Left ventricle myocardium inferior (tissue), 1 donor: ENCODE data around the gene EPN1. TPM values are rescaled to one million over a fixed set of nuclear protein-coding genes. Genes with fewer than 3 reads are reported as not detected.
"Not testable (repeated sequence)": the region's sequence is repeated elsewhere in the genome, so short reads cannot be mapped to it uniquely, and the experiment has no call there.

Source experiments
- DNase-seq: peaks from one replicate; pipeline ENCODE4 v3.0.0-alpha.2; 2020
- H3K27ac ChIP-seq: fragments of 200-600 bp; replicated peaks from 2 replicates; pipeline ENCODE4 v1.8.0; 2021
- H3K27me3 ChIP-seq: fragments of 200-600 bp; 2 replicates; pipeline ENCODE4 v1.8.0; 2021; ENCODE audit warnings: low read depth
- H3K36me3 ChIP-seq: fragments of 200-600 bp; 2 replicates; pipeline ENCODE4 v1.8.0; 2021
- H3K4me1 ChIP-seq: fragments of 200-600 bp; 2 replicates; pipeline ENCODE4 v1.8.0; 2021
- H3K4me3 ChIP-seq: fragments of 200-600 bp; 2 replicates; pipeline ENCODE4 v1.8.0; 2021; ENCODE audit warnings: mild to moderate bottlenecking, moderate library complexity
- H3K9me3 ChIP-seq: fragments of 200-600 bp; replicated peaks from 2 replicates; pipeline ENCODE4 v1.8.0; 2021
- intact Hi-C: fragments of 100-400 bp; cut with micrococcal nuclease; formaldehyde crosslinking; loops from one replicate; pipeline ENCODE4 v1.11.0; 2022
- total RNA-seq: library from RNA; stranded (reverse); fragmentation: NEBNext Ultra II Directional; extraction: Animal tissue kit (Norgen Biotek cat#: 25700); gene quantifications from one replicate; pipeline ENCODE4 v1.2.1, GENCODE V29; 2021
- TF ChIP-seq, protein P1 (sequence below): fragments of 200-600 bp; IDR thresholded peaks from 2 replicates; pipeline ENCODE4 v1.8.0; 2021; ENCODE audit warnings: antibody characterized with exemption, mild to moderate bottlenecking, borderline replicate concordance
- donor health status: DM: no; HTN: yes; CAD: no; lungs with severe emphysema.

Gene EPN1
- total RNA-seq, 1 donor from 2014 or later, result 205 TPM

GRCh38 chr19:55738302-55738701 lies 63.3 kb downstream of the EPN1 start, which contains the start of gene NLRP9:
Gene NLRP9, minus strand, starts transcription at chr19:55738402. Its CDS starts 28 bp downstream, at chr19:55738374.
- no peak within 1 kb of the TSS for H3K27ac ChIP-seq
- TF ChIP-seq, protein P1, sequence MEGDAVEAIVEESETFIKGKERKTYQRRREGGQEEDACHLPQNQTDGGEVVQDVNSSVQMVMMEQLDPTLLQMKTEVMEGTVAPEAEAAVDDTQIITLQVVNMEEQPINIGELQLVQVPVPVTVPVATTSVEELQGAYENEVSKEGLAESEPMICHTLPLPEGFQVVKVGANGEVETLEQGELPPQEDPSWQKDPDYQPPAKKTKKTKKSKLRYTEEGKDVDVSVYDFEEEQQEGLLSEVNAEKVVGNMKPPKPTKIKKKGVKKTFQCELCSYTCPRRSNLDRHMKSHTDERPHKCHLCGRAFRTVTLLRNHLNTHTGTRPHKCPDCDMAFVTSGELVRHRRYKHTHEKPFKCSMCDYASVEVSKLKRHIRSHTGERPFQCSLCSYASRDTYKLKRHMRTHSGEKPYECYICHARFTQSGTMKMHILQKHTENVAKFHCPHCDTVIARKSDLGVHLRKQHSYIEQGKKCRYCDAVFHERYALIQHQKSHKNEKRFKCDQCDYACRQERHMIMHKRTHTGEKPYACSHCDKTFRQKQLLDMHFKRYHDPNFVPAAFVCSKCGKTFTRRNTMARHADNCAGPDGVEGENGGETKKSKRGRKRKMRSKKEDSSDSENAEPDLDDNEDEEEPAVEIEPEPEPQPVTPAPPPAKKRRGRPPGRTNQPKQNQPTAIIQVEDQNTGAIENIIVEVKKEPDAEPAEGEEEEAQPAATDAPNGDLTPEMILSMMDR, result no peak
- no peaks in the 10 kb centered on the region for H3K4me1 ChIP-seq
- no peak within 1 kb of the TSS for H3K4me3 ChIP-seq
- no peak for DNase-seq
- peaks cover 46% of the 10 kb centered on the region for H3K27me3 ChIP-seq
- intact Hi-C loops, result no loop called here
- H3K9me3 ChIP-seq, result no peaks in the 10 kb centered on the region
- H3K36me3 ChIP-seq, result no peaks in the 10 kb centered on the region

DNA sequence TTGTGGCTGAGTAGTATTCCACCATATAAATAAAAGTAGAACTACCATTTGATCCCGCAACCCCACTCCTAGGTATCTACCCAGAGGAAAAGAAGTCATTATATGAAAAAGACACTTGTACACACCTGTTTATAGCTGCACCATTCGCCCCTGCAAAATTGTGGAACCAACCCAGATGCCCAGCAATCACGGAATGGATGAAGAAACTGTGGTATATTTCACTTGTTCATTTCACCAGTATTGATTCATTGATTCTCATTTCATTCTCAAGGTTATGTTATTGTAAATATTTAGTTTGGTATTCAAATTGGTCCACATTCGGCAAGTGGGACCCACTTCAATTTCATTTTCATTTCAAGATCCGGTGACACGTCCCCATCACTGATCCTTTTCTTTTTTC lies 75.7 kb downstream of the EPN1 start:
- no peaks in the 10 kb centered on the region for H3K9me3 ChIP-seq
- TF ChIP-seq, protein P1, result no peak
- H3K36me3 ChIP-seq, result no peaks in the 10 kb centered on the region
- H3K27ac ChIP-seq, result no peak overlapping the region
- H3K27me3 ChIP-seq, result peaks cover 58% of the 10 kb centered on the region
- no peak overlapping the region for H3K4me3 ChIP-seq
- intact Hi-C loops, result no loop called here
- no peaks in the 10 kb centered on the region for H3K4me1 ChIP-seq
- no peak for DNase-seq

DNA sequence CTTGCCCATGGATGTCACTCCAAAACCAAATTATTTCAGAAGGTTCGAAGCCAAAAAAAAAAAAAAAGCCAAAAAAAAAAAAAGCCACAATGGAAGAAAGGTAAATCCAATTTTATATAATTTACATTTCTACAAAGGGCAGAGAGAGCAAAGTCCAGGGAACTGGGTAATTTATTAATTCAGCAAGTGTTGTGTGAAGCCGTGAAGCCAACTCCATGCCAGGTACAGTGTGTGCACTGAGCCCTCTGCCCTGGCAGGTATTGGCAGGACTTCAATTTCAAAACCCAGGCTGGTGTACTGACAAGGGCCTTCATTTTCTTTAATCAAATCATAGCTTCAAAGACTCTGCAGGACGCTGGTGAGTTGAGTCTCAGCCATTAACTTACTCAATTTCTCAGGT lies 78.4 kb downstream of the EPN1 start:
- no peaks in the 10 kb centered on the region for H3K9me3 ChIP-seq
- H3K4me3 ChIP-seq, result no peak overlapping the region
- H3K27ac ChIP-seq, result no peak overlapping the region
- peaks cover 61% of the 10 kb centered on the region for H3K27me3 ChIP-seq
- TF ChIP-seq, protein P1, result no peak
- DNase-seq, result no peak
- no peaks in the 10 kb centered on the region for H3K36me3 ChIP-seq
- no peaks in the 10 kb centered on the region for H3K4me1 ChIP-seq
- intact Hi-C loops, result no loop called here

DNA sequence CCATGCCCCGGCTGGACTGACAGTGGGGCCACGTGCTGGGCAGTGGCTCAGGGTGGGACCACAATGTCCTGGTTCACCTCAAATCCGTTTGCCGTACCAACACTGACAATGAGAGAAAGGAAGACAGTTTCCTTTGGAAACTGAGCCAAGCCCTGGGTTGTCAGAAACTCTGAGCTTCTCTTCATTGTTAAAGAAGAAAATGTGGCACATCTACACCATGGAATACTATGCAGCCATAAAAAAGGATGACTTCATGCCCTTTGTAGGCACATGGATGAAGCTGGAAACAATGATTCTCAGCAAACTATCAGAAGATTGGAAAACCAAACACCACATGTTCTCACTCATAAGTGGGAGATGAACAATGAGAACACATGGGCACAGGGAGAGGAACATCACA lies 81.8 kb downstream of the EPN1 start:
- H3K9me3 ChIP-seq, H3K4me1 ChIP-seq, H3K4me3 ChIP-seq, H3K27ac ChIP-seq, intact Hi-C loops, H3K36me3 ChIP-seq, DNase-seq: not testable (repeated sequence)
- peaks cover 66% of the 10 kb centered on the region for H3K27me3 ChIP-seq

DNA sequence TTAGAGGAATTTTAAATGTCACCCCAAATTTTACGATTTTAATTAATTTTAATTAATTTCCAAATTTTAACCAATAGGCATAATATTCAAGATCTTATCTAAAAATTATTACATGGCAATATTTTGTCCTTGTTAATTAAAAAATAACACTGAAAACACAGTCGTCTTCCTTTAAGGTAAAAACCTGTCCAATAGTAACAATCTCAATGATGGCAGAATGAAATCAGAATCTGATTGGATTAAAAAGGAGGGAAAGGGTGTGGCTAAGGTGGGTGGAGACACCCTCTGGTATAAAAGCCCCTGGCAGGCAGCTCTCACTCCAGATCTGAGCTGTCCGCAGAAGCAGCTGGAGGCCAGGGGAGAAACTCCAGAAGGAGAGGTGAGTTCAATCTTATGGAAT lies 83.8 kb downstream of the EPN1 start, which contains the start of gene RFPL4A:
Gene RFPL4A (plus strand): TSS at position 301 of the 400 bp plus-strand sequence. CDS start 2,704 bp downstream, outside the sequence.
- H3K4me3 ChIP-seq, intact Hi-C loops, H3K36me3 ChIP-seq, H3K9me3 ChIP-seq, H3K4me1 ChIP-seq, DNase-seq, H3K27ac ChIP-seq: not testable (repeated sequence)
- peaks cover 47% of the 10 kb centered on the region for H3K27me3 ChIP-seq

Other genes starting within 250 kb of the EPN1 start
- gene SHISA7, start 231.9 kb upstream of the EPN1 start, total RNA-seq, result not detected
- gene ISOC2, start 213.6 kb upstream of the EPN1 start, total RNA-seq, result 52.6 TPM
- not detected for gene C19orf85, start 210.5 kb upstream of the EPN1 start, total RNA-seq
- 5.4 TPM for gene ZNF628, start 198.6 kb upstream of the EPN1 start, total RNA-seq
- 5.2 TPM for gene NAT14, start 190.0 kb upstream of the EPN1 start, total RNA-seq
- gene SSC5D, start 186.8 kb upstream of the EPN1 start, total RNA-seq, result 3.7 TPM
- 6.5 TPM for gene SBK2, start 138.1 kb upstream of the EPN1 start, total RNA-seq
- gene SBK3, start 129.7 kb upstream of the EPN1 start, total RNA-seq, result 21.1 TPM
- gene ZNF579, start 94.4 kb upstream of the EPN1 start, total RNA-seq, result 11.5 TPM
- 16.0 TPM for gene FIZ1, start 75.7 kb upstream of the EPN1 start, total RNA-seq
- 15.6 TPM for gene ZNF524, start 74.9 kb upstream of the EPN1 start, total RNA-seq
- gene ZNF865, start 69.6 kb upstream of the EPN1 start, total RNA-seq, result 17.0 TPM
- 13.2 TPM for gene ZNF784, start 50.7 kb upstream of the EPN1 start, total RNA-seq
- 11.8 TPM for gene ZNF580, start 34.2 kb upstream of the EPN1 start, total RNA-seq
- 7.1 TPM for gene ZNF581, start 31.6 kb upstream of the EPN1 start, total RNA-seq
- 14.6 TPM for gene CCDC106, start 27.0 kb upstream of the EPN1 start, total RNA-seq
- gene U2AF2, start 20.2 kb upstream of the EPN1 start, total RNA-seq, result 74.0 TPM
- gene NLRP9, start 63.2 kb downstream of the EPN1 start, total RNA-seq, result not detected
- not detected for gene RFPL4A, start 83.9 kb downstream of the EPN1 start, total RNA-seq
- not detected for gene RFPL4AL1, start 93.9 kb downstream of the EPN1 start, total RNA-seq
- gene NLRP11, start 156.8 kb downstream of the EPN1 start, total RNA-seq, result not detected
- gene NLRP4, start 161.3 kb downstream of the EPN1 start, total RNA-seq, result not detected